Measurements from ENCODE around the gene KIF23.

DNA sequence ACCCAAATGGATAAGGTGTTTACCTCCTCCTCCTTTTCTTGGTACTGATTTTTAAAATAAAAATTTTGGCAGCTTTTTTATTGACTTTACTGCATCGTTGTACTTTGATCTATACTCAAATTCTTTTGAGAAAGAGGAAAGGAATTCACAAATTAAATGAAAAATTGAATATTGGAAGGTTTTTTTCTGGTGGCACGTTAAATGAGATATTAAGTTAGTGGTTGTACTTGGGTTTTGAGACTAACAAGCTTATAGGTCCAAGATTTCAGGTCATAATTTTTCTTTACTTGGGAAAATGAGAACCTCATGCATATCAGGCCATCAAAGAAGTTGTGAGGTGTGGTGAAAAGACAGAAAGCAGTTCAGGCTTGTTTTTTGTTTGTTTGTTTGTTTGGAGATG lies 52.6 kb downstream of the KIF23 start:
- TF ChIP-seq, protein P1, sequence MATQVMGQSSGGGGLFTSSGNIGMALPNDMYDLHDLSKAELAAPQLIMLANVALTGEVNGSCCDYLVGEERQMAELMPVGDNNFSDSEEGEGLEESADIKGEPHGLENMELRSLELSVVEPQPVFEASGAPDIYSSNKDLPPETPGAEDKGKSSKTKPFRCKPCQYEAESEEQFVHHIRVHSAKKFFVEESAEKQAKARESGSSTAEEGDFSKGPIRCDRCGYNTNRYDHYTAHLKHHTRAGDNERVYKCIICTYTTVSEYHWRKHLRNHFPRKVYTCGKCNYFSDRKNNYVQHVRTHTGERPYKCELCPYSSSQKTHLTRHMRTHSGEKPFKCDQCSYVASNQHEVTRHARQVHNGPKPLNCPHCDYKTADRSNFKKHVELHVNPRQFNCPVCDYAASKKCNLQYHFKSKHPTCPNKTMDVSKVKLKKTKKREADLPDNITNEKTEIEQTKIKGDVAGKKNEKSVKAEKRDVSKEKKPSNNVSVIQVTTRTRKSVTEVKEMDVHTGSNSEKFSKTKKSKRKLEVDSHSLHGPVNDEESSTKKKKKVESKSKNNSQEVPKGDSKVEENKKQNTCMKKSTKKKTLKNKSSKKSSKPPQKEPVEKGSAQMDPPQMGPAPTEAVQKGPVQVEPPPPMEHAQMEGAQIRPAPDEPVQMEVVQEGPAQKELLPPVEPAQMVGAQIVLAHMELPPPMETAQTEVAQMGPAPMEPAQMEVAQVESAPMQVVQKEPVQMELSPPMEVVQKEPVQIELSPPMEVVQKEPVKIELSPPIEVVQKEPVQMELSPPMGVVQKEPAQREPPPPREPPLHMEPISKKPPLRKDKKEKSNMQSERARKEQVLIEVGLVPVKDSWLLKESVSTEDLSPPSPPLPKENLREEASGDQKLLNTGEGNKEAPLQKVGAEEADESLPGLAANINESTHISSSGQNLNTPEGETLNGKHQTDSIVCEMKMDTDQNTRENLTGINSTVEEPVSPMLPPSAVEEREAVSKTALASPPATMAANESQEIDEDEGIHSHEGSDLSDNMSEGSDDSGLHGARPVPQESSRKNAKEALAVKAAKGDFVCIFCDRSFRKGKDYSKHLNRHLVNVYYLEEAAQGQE (IDR thresholded peaks at IDR 0.05; ENCODE audit: low read depth): no peak
- no peak for TF ChIP-seq TAF1 (IDR thresholded peaks at IDR 0.05; ENCODE audit: low read depth)
- TF ChIP-seq, protein P2, sequence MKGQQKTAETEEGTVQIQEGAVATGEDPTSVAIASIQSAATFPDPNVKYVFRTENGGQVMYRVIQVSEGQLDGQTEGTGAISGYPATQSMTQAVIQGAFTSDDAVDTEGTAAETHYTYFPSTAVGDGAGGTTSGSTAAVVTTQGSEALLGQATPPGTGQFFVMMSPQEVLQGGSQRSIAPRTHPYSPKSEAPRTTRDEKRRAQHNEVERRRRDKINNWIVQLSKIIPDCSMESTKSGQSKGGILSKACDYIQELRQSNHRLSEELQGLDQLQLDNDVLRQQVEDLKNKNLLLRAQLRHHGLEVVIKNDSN (IDR thresholded peaks at IDR 0.05): no peak
- TF ChIP-seq YY1 (IDR thresholded peaks at IDR 0.05; ENCODE audit: low read depth): no peak
- TF ChIP-seq, protein P3, sequence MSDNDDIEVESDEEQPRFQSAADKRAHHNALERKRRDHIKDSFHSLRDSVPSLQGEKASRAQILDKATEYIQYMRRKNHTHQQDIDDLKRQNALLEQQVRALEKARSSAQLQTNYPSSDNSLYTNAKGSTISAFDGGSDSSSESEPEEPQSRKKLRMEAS (IDR thresholded peaks at IDR 0.05): no peak
- TF ChIP-seq EP300 (IDR thresholded peaks at IDR 0.05; ENCODE audit: borderline replicate concordance): no peak
- no peak for TF ChIP-seq RAD21 (IDR thresholded peaks at IDR 0.05; ENCODE audit: low read depth)
- TF ChIP-seq NFIC (IDR thresholded peaks at IDR 0.05): no peak
- no peak for TF ChIP-seq TEAD4 (IDR thresholded peaks at IDR 0.05)
- TF ChIP-seq ZBTB7A (IDR thresholded peaks at IDR 0.05; ENCODE audit: low read depth): no peak
- TF ChIP-seq CEBPB (IDR thresholded peaks at IDR 0.05): no peak
- TF ChIP-seq CREB1 (IDR thresholded peaks at IDR 0.05; ENCODE audit: low read depth): no peak

Data from Ishikawa (cell line).